GM21367 (cell line): ENCODE measurements around the gene TPPP2.

Experiments
- ATAC-seq: cut with Tn5 transposase; IDR thresholded peaks from one replicate; pipeline ENCODE4 v1.9.1; 2021; ENCODE audit not compliant: unreplicated experiment

The TPPP2 gene

DNA sequence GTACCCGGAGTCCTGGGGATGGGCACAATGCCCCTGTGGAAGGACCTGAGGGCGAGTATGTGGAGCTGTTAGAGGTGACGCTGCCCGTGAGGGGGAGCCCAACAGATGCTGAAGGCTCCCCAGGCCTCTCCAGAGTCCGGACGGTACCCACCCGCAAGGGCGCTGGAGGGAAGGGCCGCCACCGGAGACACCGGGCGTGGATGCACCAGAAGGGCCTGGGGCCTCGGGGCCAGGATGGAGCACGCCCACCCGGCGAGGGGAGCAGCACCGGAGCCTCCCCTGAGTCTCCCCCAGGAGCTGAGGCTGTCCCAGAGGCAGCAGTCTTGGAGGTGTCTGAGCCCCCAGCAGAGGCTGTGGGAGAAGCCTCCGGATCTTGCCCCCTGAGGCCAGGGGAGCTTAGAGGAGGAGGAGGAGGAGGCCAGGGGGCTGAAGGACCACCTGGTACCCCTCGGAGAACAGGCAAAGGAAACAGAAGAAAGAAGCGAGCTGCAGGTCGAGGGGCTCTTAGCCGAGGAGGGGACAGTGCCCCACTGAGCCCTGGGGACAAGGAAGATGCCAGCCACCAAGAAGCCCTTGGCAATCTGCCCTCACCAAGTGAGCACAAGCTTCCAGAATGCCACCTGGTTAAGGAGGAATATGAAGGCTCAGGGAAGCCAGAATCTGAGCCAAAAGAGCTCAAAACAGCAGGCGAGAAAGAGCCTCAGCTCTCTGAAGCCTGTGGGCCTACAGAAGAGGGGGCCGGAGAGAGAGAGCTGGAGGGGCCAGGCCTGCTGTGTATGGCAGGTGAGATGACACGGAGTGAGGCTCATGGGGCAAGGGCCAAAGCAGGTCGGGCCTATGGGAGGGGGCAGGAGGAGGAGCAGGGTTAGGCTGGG lies 44.6 kb downstream of the TPPP2 start:
- ATAC-seq: no peak

DNA sequence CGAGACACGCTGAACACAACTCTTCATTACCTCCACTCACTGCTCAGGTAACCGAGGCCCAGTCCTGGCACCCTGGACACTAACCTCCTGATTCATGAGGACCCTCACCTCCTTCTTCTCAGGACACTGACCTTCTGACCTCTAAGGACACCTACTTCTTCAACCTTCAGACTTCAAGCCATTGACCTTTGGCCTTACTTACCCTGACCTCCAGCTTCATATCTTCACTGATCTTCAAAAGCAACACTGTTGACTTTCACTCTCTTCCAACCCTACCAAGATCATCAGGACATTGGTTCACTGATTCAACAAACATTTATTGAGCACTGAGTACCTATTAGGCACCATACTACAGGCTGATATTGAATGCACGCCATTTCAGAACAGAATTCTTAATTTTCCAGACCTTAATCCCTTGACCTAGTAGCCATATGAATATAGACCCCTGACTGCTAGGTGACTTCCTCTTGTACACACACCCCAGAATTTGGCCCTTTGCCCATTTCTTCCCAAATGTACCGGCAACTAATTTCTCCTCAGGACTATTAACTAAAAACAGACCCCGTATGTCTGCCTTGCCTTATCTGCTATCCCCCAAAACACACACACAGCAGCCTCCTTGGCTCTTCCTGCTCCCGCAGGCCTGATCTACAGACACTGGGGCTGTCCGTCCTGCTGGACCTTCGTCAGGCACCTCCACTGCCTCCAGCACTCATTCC lies 45.9 kb downstream of the TPPP2 start:
- ATAC-seq: no peak

- ATAC-seq: no peak
These were observed 47.7 kb downstream of the TPPP2 start for GRCh38 chr14:21077672-21078071.

DNA sequence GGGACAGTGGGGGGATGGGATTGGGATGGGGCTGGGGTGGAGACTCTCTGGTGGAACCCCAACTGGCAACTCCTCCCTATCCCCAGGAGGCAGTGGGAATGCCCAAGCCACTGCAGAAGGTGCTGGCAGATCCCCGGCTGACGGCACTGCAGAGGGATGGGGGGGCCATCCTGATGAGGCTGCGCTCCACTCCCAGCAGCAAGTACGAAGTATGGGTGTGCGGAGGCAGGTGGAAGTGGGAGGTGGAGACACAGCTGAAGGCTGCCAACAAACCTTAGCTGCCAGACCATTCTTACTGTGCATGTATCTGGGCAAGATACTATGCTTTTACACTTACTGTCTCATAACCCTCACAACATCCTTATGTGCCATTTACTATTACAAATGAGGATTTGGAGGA lies 48.3 kb downstream of the TPPP2 start:
- no peak for ATAC-seq

- no peak for ATAC-seq
These were observed 48.7 kb downstream of the TPPP2 start for GRCh38 chr14:21078726-21079125.

DNA sequence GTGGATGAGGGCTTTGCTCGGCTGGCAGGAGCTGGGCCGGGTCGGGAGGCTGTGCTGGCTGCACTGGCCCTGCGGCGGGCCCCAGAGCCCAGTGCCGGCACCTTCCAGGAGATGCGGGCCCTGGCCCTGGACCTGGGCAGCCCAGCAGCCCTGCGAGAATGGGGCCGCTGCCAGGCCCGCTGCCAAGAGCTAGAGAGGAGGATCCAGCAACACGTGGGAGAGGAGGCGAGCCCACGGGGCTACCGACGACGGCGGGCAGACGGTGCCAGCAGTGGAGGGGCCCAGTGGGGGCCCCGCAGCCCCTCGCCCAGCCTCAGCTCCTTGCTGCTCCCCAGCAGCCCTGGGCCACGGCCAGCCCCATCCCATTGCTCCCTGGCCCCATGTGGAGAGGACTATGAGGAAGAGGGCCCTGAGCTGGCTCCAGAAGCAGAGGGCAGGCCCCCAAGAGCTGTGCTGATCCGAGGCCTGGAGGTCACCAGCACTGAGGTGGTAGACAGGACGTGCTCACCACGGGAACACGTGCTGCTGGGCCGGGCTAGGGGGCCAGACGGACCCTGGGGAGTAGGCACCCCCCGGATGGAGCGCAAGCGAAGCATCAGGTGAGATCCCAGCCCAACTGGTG lies 51.6 kb downstream of the TPPP2 start:
- ATAC-seq: no peak
